Lower leg skin (tissue), 3 donors: ENCODE measurements around the gene KLHL42.

Source experiments
- POLR2A ChIP-seq, 2 donors: fragments of 450-650 bp; IDR thresholded peaks; one replicate each; pipeline ENCODE4 v1.6.1; 2016 to 2017; ENCODE audit warnings: antibody characterized with exemption in 2 of 2, mild to moderate bottlenecking in 1 of 2, moderate library complexity in 1 of 2
- TF ChIP-seq, protein P1 (sequence below), 3 donors: fragments of 450-650 bp; IDR thresholded peaks; one replicate each; pipeline ENCODE4 v1.5.1; 2016; ENCODE audit warnings: antibody characterized with exemption in 3 of 3, mild to moderate bottlenecking in 3 of 3, moderate library complexity in 2 of 3

- TF ChIP-seq, protein P1, sequence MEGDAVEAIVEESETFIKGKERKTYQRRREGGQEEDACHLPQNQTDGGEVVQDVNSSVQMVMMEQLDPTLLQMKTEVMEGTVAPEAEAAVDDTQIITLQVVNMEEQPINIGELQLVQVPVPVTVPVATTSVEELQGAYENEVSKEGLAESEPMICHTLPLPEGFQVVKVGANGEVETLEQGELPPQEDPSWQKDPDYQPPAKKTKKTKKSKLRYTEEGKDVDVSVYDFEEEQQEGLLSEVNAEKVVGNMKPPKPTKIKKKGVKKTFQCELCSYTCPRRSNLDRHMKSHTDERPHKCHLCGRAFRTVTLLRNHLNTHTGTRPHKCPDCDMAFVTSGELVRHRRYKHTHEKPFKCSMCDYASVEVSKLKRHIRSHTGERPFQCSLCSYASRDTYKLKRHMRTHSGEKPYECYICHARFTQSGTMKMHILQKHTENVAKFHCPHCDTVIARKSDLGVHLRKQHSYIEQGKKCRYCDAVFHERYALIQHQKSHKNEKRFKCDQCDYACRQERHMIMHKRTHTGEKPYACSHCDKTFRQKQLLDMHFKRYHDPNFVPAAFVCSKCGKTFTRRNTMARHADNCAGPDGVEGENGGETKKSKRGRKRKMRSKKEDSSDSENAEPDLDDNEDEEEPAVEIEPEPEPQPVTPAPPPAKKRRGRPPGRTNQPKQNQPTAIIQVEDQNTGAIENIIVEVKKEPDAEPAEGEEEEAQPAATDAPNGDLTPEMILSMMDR (IDR thresholded peaks at IDR 0.05): no peak
- TF ChIP-seq POLR2A (IDR thresholded peaks at IDR 0.05): no peak
These were observed 1.6 kb downstream of the KLHL42 start for GRCh38 chr12:27781680-27782079.
